Endothelial cell of umbilical vein (primary cell): ENCODE measurements around the gene MCM7. TPM values are rescaled to one million over a fixed set of nuclear protein-coding genes. Genes with fewer than 3 reads are reported as not detected.

Experiments
- BruUV-seq: library from RNA; stranded (reverse); fragments of 400-500 nt; replicated peaks from 2 replicates; lab custom pipeline; 2021; lab: Mats Ljungman, UMichigan
- CTCF ChIA-PET: fragments of 300-600, 350-600 bp; sonication (Branson Sonifier 250); formaldehyde crosslinking; loops from one replicate; lab custom pipeline; 2021; ENCODE audit warnings: antibody characterized with exemption, inconsistent platforms; lab: Charles Lee
- POLR2A ChIA-PET: fragments of 300-600, 350-600 bp; sonication (Branson Sonifier 250); formaldehyde crosslinking; loops from one replicate; lab custom pipeline; 2021; ENCODE audit warnings: antibody characterized with exemption, inconsistent platforms; lab: Charles Lee
- DNase-seq: peaks from one replicate; pipeline ENCODE4 v3.0.0-alpha.2; 2011; ENCODE audit warnings: low read depth, low spot score
- FAIRE-seq: peaks from 2 replicates; lab custom pipeline; 2011; peaks lifted over from hg19 to GRCh38; lab: Jason Lieb, UNC
- H2AFZ ChIP-seq: 2 replicates; pipeline ENCODE4 v1.6.0; 2012; ENCODE audit warnings: low read depth, low read length, control low read depth, inconsistent platforms
- H3K27ac ChIP-seq: 2 replicates; pipeline ENCODE4 v1.5.1; 2011; ENCODE audit warnings: low read depth, mild to moderate bottlenecking, control low read depth, low read length, moderate library complexity; ENCODE audit not compliant: insufficient read depth
- H3K27me3 ChIP-seq, 2 experiments: 2 replicates each; pipeline versions ENCODE4 v1.6.0 to v1.6.1; 2011; ENCODE audit warnings: low read length in 2 of 2, mixed read lengths in 1 of 2; ENCODE audit not compliant: control insufficient read depth in 2 of 2, insufficient read depth in 2 of 2
- H3K36me3 ChIP-seq, 2 experiments: 2 replicates in 1 of 2; 3 replicates in 1 of 2; pipeline ENCODE4 v1.5.1; 2011; ENCODE audit warnings: low read length in 2 of 2, mild to moderate bottlenecking in 1 of 2, moderate library complexity in 1 of 2; ENCODE audit not compliant: control insufficient read depth in 2 of 2, insufficient read depth in 2 of 2; ENCODE audit errors: extremely low read depth in 1 of 2
- H3K4me1 ChIP-seq: 3 replicates; pipeline ENCODE4 v1.5.1; 2011; ENCODE audit warnings: mild to moderate bottlenecking, low read length; ENCODE audit not compliant: control insufficient read depth, insufficient read depth; ENCODE audit errors: extremely low read depth
- H3K4me2 ChIP-seq: 2 replicates; pipeline ENCODE4 v1.6.1; 2011; ENCODE audit warnings: low read length, control low read depth, mixed read lengths; ENCODE audit not compliant: insufficient read depth
- H3K4me3 ChIP-seq, 3 experiments: fragments of 200-600 bp in 1 of 3; sonication (generic), shearing (Covaris generic) in 1 of 3; replicated peaks in 1 of 3; 2 replicates each; pipeline ENCODE4 v1.5.1; 2011 to 2016; ENCODE audit warnings: control low read depth in 3 of 3, low read length in 3 of 3, mild to moderate bottlenecking in 2 of 3, inconsistent platforms in 1 of 3, low read depth in 1 of 3, moderate library complexity in 1 of 3; ENCODE audit not compliant: insufficient read depth in 1 of 3
- H3K79me2 ChIP-seq: 2 replicates; pipeline ENCODE4 v1.6.0; 2012; ENCODE audit warnings: low read length, inconsistent platforms; ENCODE audit not compliant: control insufficient read depth, insufficient read depth
- H3K9ac ChIP-seq: replicated peaks from 2 replicates; pipeline ENCODE3; 2011; ENCODE audit warnings: low read length, control low read depth; ENCODE audit not compliant: insufficient read depth; ENCODE audit errors: extremely low read depth
- H3K9me1 ChIP-seq: replicated peaks from 3 replicates; pipeline ENCODE4 v1.6.0; 2011; ENCODE audit warnings: mild to moderate bottlenecking, low read length; ENCODE audit not compliant: control insufficient read depth, insufficient read depth; ENCODE audit errors: extremely low read depth
- H3K9me3 ChIP-seq: replicated peaks from 2 replicates; pipeline ENCODE4 v1.5.1; 2012; ENCODE audit warnings: low read length, inconsistent platforms; ENCODE audit not compliant: control insufficient read depth, insufficient read depth
- H4K20me1 ChIP-seq: replicated peaks from 2 replicates; pipeline ENCODE3; 2011; ENCODE audit warnings: mild to moderate bottlenecking, low read length; ENCODE audit not compliant: control insufficient read depth, insufficient read depth; ENCODE audit errors: extremely low read depth
- CTCF ChIP-seq, 2 donors: IDR thresholded peaks; 1 replicate in 1 of 2; 2 replicates in 1 of 2; pipeline ENCODE4 v1.5.1; 2011; ENCODE audit warnings: low read length in 2 of 2, mild to moderate bottlenecking in 2 of 2, moderate library complexity in 2 of 2, control low read depth in 1 of 2, inconsistent platforms in 1 of 2, low read depth in 1 of 2; ENCODE audit not compliant: insufficient read depth in 1 of 2; ENCODE audit errors: extremely low read depth in 1 of 2
- EZH2 ChIP-seq: IDR thresholded peaks from 2 replicates; pipeline ENCODE4 v1.6.1; 2012; ENCODE audit warnings: borderline replicate concordance, low read depth, mild to moderate bottlenecking, moderate library complexity, low read length, inconsistent platforms; ENCODE audit not compliant: severe bottlenecking
- FOS ChIP-seq: IDR thresholded peaks from 2 replicates; pipeline ENCODE4 v1.6.1; 2011; ENCODE audit warnings: mild to moderate bottlenecking, low read length, moderate library complexity, borderline replicate concordance; ENCODE audit not compliant: insufficient read depth
- GATA2 ChIP-seq: IDR thresholded peaks from 2 replicates; pipeline ENCODE4 v1.7.0; 2011; ENCODE audit warnings: low read depth, mild to moderate bottlenecking, moderate library complexity, mixed read lengths, low read length; ENCODE audit not compliant: insufficient read length, insufficient read depth
- JUN ChIP-seq: IDR thresholded peaks from 2 replicates; pipeline ENCODE4 v1.6.1; 2011; ENCODE audit warnings: borderline replicate concordance, low read depth; ENCODE audit not compliant: insufficient read length, insufficient read depth
- MAX ChIP-seq: IDR thresholded peaks from 2 replicates; pipeline ENCODE4 v1.6.1; 2011; ENCODE audit not compliant: insufficient read depth, insufficient read length
- MYC ChIP-seq: IDR thresholded peaks from one replicate; pipeline ENCODE4 v1.6.1; 2011; ENCODE audit warnings: mild to moderate bottlenecking, low read depth, low read length
- POLR2A ChIP-seq: IDR thresholded peaks from 2 replicates; pipeline ENCODE4 v1.6.1; 2012; ENCODE audit warnings: low read depth, mild to moderate bottlenecking, control low read depth, low read length
- POLR2AphosphoS5 ChIP-seq: IDR thresholded peaks from 2 replicates; pipeline ENCODE4 v1.6.1; 2012; ENCODE audit warnings: low read depth, mild to moderate bottlenecking, control low read depth, low read length, moderate library complexity; ENCODE audit not compliant: insufficient read depth
- dilution Hi-C: fragments of 300-500 bp; cut with MboI; formaldehyde crosslinking; loops from one replicate; pipeline ENCODE4 v1.15.0; 2019; ENCODE audit warnings: low sequenced_read_pairs; ENCODE audit not compliant: extremely low pct_ligation_motif_present
- intact Hi-C: fragments of 100-400 bp; cut with micrococcal nuclease; formaldehyde crosslinking; loops from one replicate; pipeline ENCODE4 v1.10.0; 2022
- polyA plus RNA-seq, 4 experiments: library from polyadenylated mRNA; depleted of rRNA in 3 of 4; stranded (reverse) in 3 of 4; unstranded in 1 of 4; fragments of >200 nt; gene quantifications; 2 replicates each; pipeline versions ENCODE4 v1.2.1 to v1.2.3, GENCODE V29; 2011 to 2012; ENCODE audit warnings: missing spikeins in 1 of 4
- total RNA-seq: library from RNA; stranded (reverse); gene quantifications from 2 replicates; pipeline ENCODE4 v1.2.3, GENCODE V29; 2021

Gene MCM7
- total and polyA plus RNA-seq, 2 donors (not counting 3 experiments of a cell fraction or from before 2014, with no cell fraction given) = 156 to 187 TPM

DNA sequence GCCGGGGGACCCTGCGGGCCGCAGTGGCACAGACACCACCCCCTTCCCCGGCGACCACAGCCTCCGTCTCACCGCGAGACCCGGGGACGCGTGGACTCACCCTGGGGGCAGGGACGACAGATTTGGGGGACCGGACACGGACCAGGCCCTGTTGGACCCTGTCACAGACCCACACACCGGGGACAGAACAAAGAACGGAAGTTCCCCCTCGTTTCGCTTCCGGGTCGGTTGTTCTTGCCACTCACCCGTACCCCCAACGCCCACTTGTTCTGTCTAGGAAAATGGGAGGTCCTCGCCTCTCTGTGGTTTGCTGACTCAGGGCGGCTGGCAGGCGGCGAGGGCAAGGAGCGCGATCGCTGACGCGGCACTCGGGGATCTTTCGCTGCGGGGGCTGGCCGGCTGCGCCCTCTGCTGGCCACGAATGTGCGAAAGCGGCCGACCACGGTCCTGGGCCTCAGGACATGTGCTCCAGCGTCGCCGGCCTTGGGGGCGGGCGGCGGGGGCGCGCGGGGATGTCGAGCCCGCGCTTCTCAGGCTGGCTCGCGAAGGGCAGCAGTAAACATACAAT is 19.6 kb downstream of the MCM7 start, which contains the start of gene ZNF3:
Gene ZNF3 (minus strand): TSS at position 189 of the 568 bp plus-strand sequence. CDS start 4,366 bp downstream, outside the sequence.
- peaks cover 3 to 10% of the 10 kb centered on the region in 2 experiments for H3K36me3 ChIP-seq
- H3K27ac ChIP-seq = peak within 1 kb of the TSS; percentile 78
- H3K27me3 ChIP-seq = no peaks in the 10 kb centered on the region
- no peaks in the 10 kb centered on the region for H4K20me1 ChIP-seq
- BruUV-seq = no TSS peak
- H2AFZ ChIP-seq = no peak within 1 kb of the TSS
- intact Hi-C loops = loop anchor here (1.0 to 10.0 kb wide), 5 partner anchors 20 to 167 kb away; partner anchors contain the start of genes AP4M1, MCM7, TRIM4 and ZKSCAN1
- H3K9ac ChIP-seq = peak within 1 kb of the TSS; percentile 92
- peak; percentile 100 for DNase-seq
- H3K4me1 ChIP-seq = peaks cover 19% of the 10 kb centered on the region
- peak within 1 kb of the TSS; percentile 85 to 92 (median 89) for H3K4me3 ChIP-seq
- TF ChIP-seq POLR2AphosphoS5 = peak; percentile 87
- TF ChIP-seq CTCF (IDR thresholded peaks at IDR 0.05; ENCODE audit: extremely low read depth in 1 of 2, insufficient read depth in 1 of 2, low read depth in 1 of 2, low read length in 2 of 2) = peak; percentile 96 to 98
- TF ChIP-seq POLR2A = peak; percentile 86
- peak; percentile 58 for TF ChIP-seq MYC
- no peak for TF ChIP-seq JUN
- peak; percentile 74 for TF ChIP-seq MAX
- peak; percentile 67 for TF ChIP-seq FOS
- TF ChIP-seq GATA2 = no peak
- no peak for TF ChIP-seq EZH2
- no peaks in the 10 kb centered on the region for H3K9me1 ChIP-seq
- H3K4me2 ChIP-seq = peak within 1 kb of the TSS; percentile 70
- dilution Hi-C loops = no loop called here
- ChIA-PET POLR2A (interaction anchor here (1.1 to 1.5 kb wide), 2 partner anchors 20 kb away, joined by 8 to 15 read pairs; partner anchors contain the start of genes AP4M1 and MCM7), CTCF (interaction anchor here (0.9 to 1.9 kb wide), 7 partner anchors 18 to 91 kb away, joined by 3 to 17 read pairs (median 5); partner anchors contain the start of genes AP4M1, MBLAC1 and MCM7)
- H3K9me3 ChIP-seq = no peaks in the 10 kb centered on the region
- FAIRE-seq = peak; percentile 99
- H3K79me2 ChIP-seq = peaks cover 41% of the 10 kb centered on the region
